ENCODE measurements around the gene ATP5F1B. TPM values are rescaled to one million over a fixed set of nuclear protein-coding genes. Genes with fewer than 3 reads are reported as not detected.

The ATP5F1B gene
- polyA plus RNA-seq, 2 of the 4 experiments (the other 2 are of a cell fraction) = 778 to 1,500 TPM

DNA sequence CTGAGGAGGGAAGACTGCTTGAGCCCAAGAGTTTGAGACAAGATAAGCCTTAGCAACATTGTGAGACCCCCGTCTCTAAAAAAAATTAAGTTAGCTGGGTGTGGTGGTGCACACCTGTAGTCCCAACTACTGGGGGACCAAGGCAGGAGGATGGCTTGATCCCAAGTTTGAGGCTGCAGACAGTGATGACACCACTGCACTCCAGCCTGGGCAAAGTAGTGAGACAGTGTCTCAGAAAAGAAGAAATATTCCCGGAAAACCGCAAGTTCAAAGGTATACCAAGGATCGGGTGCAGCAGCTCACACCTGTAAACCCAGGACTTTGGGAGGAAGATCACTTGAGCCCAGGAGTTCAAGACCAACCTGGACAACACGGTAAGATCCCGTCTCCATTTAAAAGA, 36.5 kb upstream of the ATP5F1B start:
- H3K4me2 ChIP-seq = no peak overlapping the region
- H3K4me3 ChIP-seq = no peak overlapping the region
- no peak for ATAC-seq
- POLR2A ChIA-PET = interaction anchor here (0.6 kb wide), 1 partner anchor 9 kb away, joined by 3 read pairs; no protein-coding TSS in a partner anchor
- FAIRE-seq = no peak
- CTCF ChIA-PET = interaction anchor here (1.3 to 1.5 kb wide), 2 partner anchors 37 to 46 kb away, joined by 3 to 6 read pairs; no protein-coding TSS in a partner anchor
- H3K4me1 ChIP-seq = peaks cover 42% of the 10 kb centered on the region; the same call in 2 of the 3 replicates
- no peak for DNase-seq (ENCODE audit: low read depth in 1 of 2, low spot score in 1 of 2)
- no peak for TF ChIP-seq ZC3H11A (IDR thresholded peaks at IDR 0.05)
- no peak for TF ChIP-seq HDAC2 (IDR thresholded peaks at IDR 0.05)
- no peak for TF ChIP-seq JUN (IDR thresholded peaks at IDR 0.05)
- H3K9me3 ChIP-seq = no peaks in the 10 kb centered on the region
- 94% methylated on average over 6 of the region's 6 CpGs for WGBS (ENCODE audit: missing lambda C conversion rate)
- H3K27ac ChIP-seq = no peak overlapping the region

DNA sequence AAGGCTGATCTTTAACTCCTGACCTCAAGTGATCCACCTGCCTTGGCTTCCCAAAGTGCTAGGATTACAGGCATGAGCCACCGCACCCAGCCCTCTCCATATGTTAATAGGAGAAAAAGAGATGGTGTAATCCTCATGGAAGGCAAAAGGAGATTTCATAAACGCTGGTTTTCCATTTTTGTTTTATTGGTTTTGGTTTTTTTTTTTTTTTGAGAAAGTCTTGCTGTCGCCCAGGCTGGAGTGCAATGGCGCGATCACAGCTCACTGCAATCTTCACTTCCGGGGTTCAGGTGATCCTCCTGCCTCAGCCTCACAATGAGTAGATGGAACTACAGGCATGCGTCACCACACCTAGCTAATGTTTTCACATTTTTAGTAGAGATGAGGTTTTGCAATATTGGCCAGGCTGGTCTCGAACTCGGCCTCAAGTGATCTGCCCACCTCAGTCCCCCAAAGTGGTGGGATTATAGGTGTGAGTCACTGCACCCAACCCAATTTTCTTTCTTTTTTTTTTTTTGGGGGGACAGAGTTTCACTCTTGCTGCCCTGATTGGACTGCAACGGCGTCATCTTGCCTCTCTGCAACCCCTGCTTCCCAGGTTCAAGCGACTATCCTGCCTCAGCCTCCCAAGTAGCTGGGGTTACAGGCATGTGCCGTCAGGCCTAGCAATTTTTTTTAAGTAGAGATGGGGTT, 34.2 kb upstream of the ATP5F1B start:
- ATAC-seq (no peak), FAIRE-seq (no peak), DNase-seq (ENCODE audit: low read depth in 1 of 2, low spot score in 1 of 2) (no peak)
- no peak for TF ChIP-seq CEBPB (IDR thresholded peaks at IDR 0.05)
- TF ChIP-seq JUN (IDR thresholded peaks at IDR 0.05) = no peak
- TF ChIP-seq RARB (CRISPR knock-in tag; IDR thresholded peaks at IDR 0.05) = no peak
- TF ChIP-seq TP53 (CRISPR knock-in tag; IDR thresholded peaks at IDR 0.05) = no peak
- no peak for TF ChIP-seq CBX8 (IDR thresholded peaks at IDR 0.05)
- no peak for TF ChIP-seq ZFP36 (IDR thresholded peaks at IDR 0.05; ENCODE audit: borderline replicate concordance, partially characterized antibody)
- TF ChIP-seq RFX5 (IDR thresholded peaks at IDR 0.05) = no peak
- TF ChIP-seq HEYL (CRISPR knock-in tag; IDR thresholded peaks at IDR 0.05) = no peak
- no peak for TF ChIP-seq NR3C1 (IDR thresholded peaks at IDR 0.05)
- no peak for TF ChIP-seq ZNF302 (CRISPR knock-in tag; IDR thresholded peaks at IDR 0.05)
- no peak for TF ChIP-seq RAD21 (conservative IDR thresholded peaks at IDR 0.05 in 1 of 2, IDR thresholded peaks at IDR 0.05 in 1 of 2)
- no peak for TF ChIP-seq CBX2 (IDR thresholded peaks at IDR 0.05; ENCODE audit: borderline replicate concordance, low read depth)
- no peak for TF ChIP-seq ZC3H11A (IDR thresholded peaks at IDR 0.05)
- no peak for TF ChIP-seq GATA3 (IDR thresholded peaks at IDR 0.05; ENCODE audit: borderline replicate concordance)
- TF ChIP-seq, protein P1, sequence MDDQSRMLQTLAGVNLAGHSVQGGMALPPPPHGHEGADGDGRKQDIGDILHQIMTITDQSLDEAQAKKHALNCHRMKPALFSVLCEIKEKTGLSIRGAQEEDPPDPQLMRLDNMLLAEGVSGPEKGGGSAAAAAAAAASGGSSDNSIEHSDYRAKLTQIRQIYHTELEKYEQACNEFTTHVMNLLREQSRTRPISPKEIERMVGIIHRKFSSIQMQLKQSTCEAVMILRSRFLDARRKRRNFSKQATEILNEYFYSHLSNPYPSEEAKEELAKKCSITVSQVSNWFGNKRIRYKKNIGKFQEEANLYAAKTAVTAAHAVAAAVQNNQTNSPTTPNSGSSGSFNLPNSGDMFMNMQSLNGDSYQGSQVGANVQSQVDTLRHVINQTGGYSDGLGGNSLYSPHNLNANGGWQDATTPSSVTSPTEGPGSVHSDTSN (IDR thresholded peaks at IDR 0.05) = no peak
- no peak for TF ChIP-seq KDM5A (IDR thresholded peaks at IDR 0.05)
- TF ChIP-seq, protein P2, sequence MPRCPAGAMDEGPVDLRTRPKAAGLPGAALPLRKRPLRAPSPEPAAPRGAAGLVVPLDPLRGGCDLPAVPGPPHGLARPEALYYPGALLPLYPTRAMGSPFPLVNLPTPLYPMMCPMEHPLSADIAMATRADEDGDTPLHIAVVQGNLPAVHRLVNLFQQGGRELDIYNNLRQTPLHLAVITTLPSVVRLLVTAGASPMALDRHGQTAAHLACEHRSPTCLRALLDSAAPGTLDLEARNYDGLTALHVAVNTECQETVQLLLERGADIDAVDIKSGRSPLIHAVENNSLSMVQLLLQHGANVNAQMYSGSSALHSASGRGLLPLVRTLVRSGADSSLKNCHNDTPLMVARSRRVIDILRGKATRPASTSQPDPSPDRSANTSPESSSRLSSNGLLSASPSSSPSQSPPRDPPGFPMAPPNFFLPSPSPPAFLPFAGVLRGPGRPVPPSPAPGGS (IDR thresholded peaks at IDR 0.05) = no peak
- TF ChIP-seq MYC (IDR thresholded peaks at IDR 0.05; ENCODE audit: borderline replicate concordance, low read length) = no peak
- no peak overlapping the region for H3K4me3 ChIP-seq
- H3K4me2 ChIP-seq = no peak overlapping the region
- H3K27ac ChIP-seq = no peak overlapping the region
- H3K4me1 ChIP-seq = peaks cover 48% of the 10 kb centered on the region
- CTCF ChIA-PET = interaction anchor here (0.6 to 4.3 kb wide), 3 partner anchors 17 to 198 kb away, joined by 3 to 20 read pairs (median 4); no protein-coding TSS in a partner anchor
- no peaks in the 10 kb centered on the region for H3K9me3 ChIP-seq
- POLR2A ChIA-PET = no interaction called here
- 88% methylated on average over 13 of the region's 13 CpGs for WGBS (ENCODE audit: missing lambda C conversion rate)

DNA sequence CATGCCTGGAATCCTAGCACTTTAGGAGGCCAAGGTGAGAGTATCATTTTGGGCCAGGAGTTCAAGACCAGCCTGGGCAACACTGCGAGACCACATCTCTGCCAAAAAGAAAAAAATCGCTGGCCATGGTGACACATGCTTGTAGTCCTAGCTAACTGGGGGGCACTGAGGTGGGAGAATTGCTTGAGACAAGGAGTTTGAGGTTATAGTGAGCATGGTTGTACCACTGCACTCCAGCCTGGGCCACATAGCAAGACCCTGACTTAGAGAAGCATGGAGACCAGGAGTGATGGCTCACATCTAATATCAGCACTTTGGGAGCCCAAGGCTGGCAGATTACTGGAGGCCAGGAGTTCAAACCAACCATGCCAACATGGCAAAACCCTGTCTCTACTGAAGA, 33.1 kb upstream of the ATP5F1B start:
- TF ChIP-seq MYC (IDR thresholded peaks at IDR 0.05; ENCODE audit: borderline replicate concordance, low read length) = no peak
- TF ChIP-seq, protein P1 (IDR thresholded peaks at IDR 0.05) = no peak
- no peak for TF ChIP-seq CEBPB (IDR thresholded peaks at IDR 0.05)
- TF ChIP-seq TP53 (CRISPR knock-in tag; IDR thresholded peaks at IDR 0.05) = no peak
- TF ChIP-seq FOSL2 (IDR thresholded peaks at IDR 0.05) = no peak
- TF ChIP-seq FOSL2 (CRISPR knock-in tag; IDR thresholded peaks at IDR 0.05) = no peak
- TF ChIP-seq, protein P3, sequence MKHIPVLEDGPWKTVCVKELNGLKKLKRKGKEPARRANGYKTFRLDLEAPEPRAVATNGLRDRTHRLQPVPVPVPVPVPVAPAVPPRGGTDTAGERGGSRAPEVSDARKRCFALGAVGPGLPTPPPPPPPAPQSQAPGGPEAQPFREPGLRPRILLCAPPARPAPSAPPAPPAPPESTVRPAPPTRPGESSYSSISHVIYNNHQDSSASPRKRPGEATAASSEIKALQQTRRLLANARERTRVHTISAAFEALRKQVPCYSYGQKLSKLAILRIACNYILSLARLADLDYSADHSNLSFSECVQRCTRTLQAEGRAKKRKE (CRISPR knock-in tag; IDR thresholded peaks at IDR 0.05; ENCODE audit: low read depth) = no peak
- TF ChIP-seq GATA3 (IDR thresholded peaks at IDR 0.05; ENCODE audit: borderline replicate concordance) = no peak
- no peak for TF ChIP-seq HOXB13 (CRISPR knock-in tag; IDR thresholded peaks at IDR 0.05; ENCODE audit: low read depth)
- no peak for TF ChIP-seq ZNF302 (CRISPR knock-in tag; IDR thresholded peaks at IDR 0.05)
- TF ChIP-seq MAZ (IDR thresholded peaks at IDR 0.05; ENCODE audit: borderline replicate concordance, low read depth, low read length) = no peak
- no peak for TF ChIP-seq KDM1A (IDR thresholded peaks at IDR 0.05; ENCODE audit: low read depth)
- H3K4me3 ChIP-seq = no peak overlapping the region
- H3K9me3 ChIP-seq = no peaks in the 10 kb centered on the region
- peaks cover 38% of the 10 kb centered on the region for H3K4me1 ChIP-seq
- ChIA-PET POLR2A (interaction anchor here (1.2 kb wide), 1 partner anchor 9 kb away, joined by 5 read pairs; the partner anchor contains the start of gene PTGES3), CTCF (interaction anchor here (1.1 to 4.3 kb wide), 3 partner anchors 16 to 413 kb away, joined by 3 to 20 read pairs (median 3); no protein-coding TSS in a partner anchor)
- 0 out of 6 replicates have a peak overlapping the region, but pooled peaks of 1 of the 2 experiments have one; percentile 16 for H3K27ac ChIP-seq
- no peak for DNase-seq (ENCODE audit: low read depth in 1 of 2, low spot score in 1 of 2)
- 82% methylated on average over 2 of the region's 2 CpGs for WGBS (ENCODE audit: missing lambda C conversion rate)
- no peak for FAIRE-seq
- no peak for ATAC-seq
- no peak overlapping the region for H3K4me2 ChIP-seq
